Kidney glomerular epithelial cell (primary cell): ENCODE measurements around the gene NEMP1.
"Not testable (repeated sequence)": the region's sequence is repeated elsewhere in the genome, so short reads cannot be mapped to it uniquely, and the experiment has no call there.

Experiments
- DNase-seq: peaks from one replicate; lab custom pipeline; 2025; lab: John Stamatoyannopoulos, UW

Gene NEMP1

GRCh38 chr12:57029457-57029856 lies 49.1 kb downstream of the NEMP1 start:
- no peak for DNase-seq

DNA sequence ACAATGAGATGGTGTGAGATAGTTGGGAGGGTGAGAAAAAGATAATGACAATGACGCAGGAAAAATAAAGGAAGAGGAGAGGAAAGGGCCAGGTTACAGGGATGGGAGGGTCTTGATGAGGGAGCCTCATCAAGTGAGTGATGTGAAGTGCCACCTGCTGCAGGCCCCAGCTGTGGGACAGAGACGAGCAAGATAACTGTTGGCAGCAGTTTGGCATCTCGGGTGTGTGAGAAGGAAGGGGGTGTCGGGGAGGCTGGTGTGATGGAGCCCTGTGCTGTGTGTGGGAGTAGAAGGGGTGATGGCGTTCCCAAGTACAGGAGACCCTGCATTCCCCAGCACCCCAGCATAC lies 50.8 kb downstream of the NEMP1 start:
- no peak for DNase-seq

- no peak for DNase-seq
Observed at GRCh38 chr12:57027011-57027804, 51.4 kb downstream of the NEMP1 start.

- DNase-seq = no peak
Observed at GRCh38 chr12:57025196-57025595, 53.4 kb downstream of the NEMP1 start.

DNA sequence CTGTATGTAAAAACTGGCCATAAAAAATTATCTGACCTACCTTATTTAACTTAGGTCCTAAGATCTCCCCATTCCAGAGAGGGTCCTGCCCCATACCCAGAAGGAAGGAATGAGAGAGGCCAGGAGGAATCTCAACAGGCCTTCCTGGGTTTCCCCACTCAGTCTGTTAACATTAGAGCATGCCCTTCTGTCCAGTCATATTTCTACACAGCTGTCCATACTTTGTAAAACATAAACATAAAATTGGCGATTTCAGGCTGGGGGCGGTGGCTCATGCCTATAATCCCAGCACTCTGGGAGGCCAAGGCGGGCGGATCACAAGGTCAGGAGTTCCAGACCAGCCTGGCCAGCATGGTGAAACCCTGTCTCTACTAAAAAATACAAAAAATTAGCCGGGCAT lies 56.3 kb downstream of the NEMP1 start:
- not testable (repeated sequence) for DNase-seq

GRCh38 chr12:57019983-57020719 lies 58.4 kb downstream of the NEMP1 start:
- DNase-seq = no peak

DNA sequence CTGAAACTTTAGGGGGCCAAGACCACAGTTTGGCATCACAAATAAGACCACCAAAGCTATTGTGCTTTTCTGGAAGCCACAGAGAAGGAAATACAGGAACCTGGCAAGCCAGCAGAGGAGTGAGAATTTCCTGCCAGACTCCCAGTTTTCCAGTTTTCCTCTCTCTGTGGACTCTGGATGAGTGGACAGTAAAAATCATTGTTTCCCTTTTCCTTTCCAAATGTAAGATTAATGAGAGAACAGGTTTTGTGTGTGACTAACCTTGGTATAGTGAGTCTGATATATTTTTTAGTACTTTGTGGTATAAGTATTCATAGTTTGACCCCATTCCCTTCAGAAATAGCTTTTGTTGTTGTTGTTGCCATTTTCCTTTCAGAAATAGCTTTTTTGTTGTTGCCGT lies 59.7 kb downstream of the NEMP1 start:
- DNase-seq = no peak

GRCh38 chr12:57018353-57018752 lies 60.2 kb downstream of the NEMP1 start:
- DNase-seq = not testable (repeated sequence)

DNA sequence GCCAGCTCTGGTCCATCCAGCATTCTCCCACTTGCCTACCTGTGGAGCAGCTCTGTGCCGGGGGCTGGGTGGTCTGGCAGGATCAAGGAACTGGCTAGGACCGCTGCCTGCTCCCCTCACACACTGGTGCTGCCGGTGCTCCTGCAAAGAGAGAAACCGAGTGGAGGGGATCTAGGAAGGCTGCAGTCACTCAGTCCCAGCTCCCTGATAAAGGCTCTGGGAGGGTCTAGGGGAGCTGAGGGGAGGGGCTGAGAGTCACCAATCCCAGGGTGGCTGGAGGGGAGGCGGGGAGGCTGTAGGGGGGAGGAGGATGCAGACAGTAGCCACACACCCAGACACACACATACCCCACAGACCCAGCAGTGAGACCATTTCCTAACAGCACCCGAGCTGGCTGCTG lies 62.2 kb downstream of the NEMP1 start, which contains the start of gene TAC3:
TSS of gene TAC3 (minus strand) at position 182 of the 400 bp plus-strand sequence. CDS start 732 bp downstream, outside the sequence.
- DNase-seq = no peak

DNA sequence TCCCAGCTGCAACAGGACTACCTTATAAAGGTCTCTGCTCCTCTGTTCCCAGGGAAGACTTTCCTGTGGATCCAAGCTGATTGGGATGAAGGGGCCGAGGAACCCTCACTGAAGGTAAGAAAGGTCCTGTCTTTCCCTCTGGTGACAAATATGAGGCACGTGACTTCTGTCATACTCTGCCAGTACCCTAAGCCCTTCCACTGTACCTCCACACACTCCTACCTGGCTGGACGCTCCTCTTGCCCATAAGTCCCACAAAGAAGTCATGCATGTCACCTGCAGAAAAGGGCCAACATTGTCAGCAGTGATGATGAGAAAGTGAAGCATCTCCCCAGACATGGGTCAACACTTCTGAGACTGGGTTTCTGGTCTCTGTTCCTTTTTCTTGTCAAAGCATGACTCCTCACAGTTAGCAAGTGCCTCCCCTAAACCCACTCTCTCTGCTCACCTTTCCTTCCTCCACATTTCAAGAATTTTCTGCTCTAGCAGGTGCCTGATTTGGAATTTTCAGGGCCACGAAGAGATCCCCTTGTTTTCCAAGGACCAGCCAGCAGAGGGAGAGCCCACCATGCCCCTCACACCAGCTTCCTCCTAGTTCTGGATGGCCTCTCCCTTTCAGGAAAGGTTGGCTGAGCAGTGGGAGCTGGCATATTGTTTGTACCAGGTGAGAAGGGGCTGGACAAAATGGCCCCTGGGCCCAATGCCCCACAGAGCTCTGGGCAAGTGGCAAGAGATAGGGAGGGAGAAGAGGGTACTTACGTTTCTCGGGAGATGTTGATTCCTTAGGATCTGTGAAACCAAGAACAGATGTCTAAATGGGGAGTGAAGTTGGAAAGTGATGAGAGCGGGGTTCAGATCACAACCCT lies 65.8 kb downstream of the NEMP1 start:
- no peak for DNase-seq

GRCh38 chr12:57011438-57012424 lies 66.9 kb downstream of the NEMP1 start:
- DNase-seq = no peak

- DNase-seq = no peak
Observed at GRCh38 chr12:57010627-57011247, 67.9 kb downstream of the NEMP1 start.

DNA sequence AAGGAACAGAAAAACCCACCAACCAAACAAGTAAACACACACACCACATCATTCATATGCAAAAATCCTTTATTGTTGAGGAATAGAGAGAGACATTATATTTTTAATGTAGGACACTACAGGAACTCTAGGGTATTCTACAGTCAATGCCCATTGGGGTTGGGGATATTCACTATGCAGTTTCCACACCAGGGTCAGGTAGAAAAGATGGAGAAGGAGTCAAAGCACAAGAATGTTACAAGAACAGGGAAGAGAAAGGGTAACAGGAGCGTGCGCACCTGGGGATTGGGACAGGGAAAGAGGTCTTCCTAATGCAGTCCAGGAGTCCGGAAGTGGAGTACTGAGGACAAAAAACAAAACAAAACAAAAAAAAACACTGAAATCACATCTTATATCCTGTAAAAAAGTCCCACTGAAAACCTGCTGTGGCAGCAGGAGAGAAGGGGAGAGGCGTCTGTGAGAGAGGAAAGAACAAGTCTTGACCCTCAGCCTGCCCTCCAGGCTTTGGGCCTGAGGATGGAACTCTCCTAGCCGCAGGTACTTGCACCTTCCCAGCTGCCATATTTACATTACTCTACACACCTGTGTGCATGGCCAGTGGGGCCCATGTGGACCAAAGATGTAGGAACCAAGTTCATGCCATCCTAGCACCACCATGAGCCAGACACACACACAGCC lies 68.5 kb downstream of the NEMP1 start:
- DNase-seq = no peak

GRCh38 chr12:57008178-57008577 lies 70.4 kb downstream of the NEMP1 start:
- peak; percentile 81 for DNase-seq

GRCh38 chr12:57006809-57007475 lies 71.6 kb downstream of the NEMP1 start:
- DNase-seq = no peak

GRCh38 chr12:57005980-57006808 lies 72.4 kb downstream of the NEMP1 start, which contains the start of gene ZBTB39:
TSS of gene ZBTB39 (minus strand) at chr12:57006546. CDS start at chr12:57004917, 1,629 bp downstream.
- DNase-seq = peak; percentile 27
